Neural progenitor cell (in vitro differentiated cells): ENCODE measurements around the gene EYS. TPM values are rescaled to one million over a fixed set of nuclear protein-coding genes. Genes with fewer than 3 reads are reported as not detected.

Experiments used
- DNase-seq: peaks from one replicate; pipeline ENCODE4 v3.0.0-alpha.2; 2016; ENCODE audit warnings: low spot score
- H2AFZ ChIP-seq: fragments of 200-600 bp; sonication (generic); replicated peaks from 2 replicates; pipeline ENCODE4 v1.6.1; 2016; ENCODE audit warnings: antibody characterized with exemption
- H3F3A ChIP-seq: fragments of 200-600 bp; sonication (generic); 2 replicates; pipeline ENCODE4 v1.6.1; 2016; ENCODE audit warnings: antibody characterized with exemption, low read depth
- H3K27ac ChIP-seq: fragments of 200-600 bp; sonication (generic); 2 replicates; pipeline ENCODE4 v1.5.1; 2016; ENCODE audit warnings: mild to moderate bottlenecking
- H3K27me3 ChIP-seq: fragments of 200-600 bp; sonication (generic); 2 replicates; pipeline ENCODE4 v1.6.1; 2016; ENCODE audit warnings: mild to moderate bottlenecking, moderate library complexity
- H3K36me3 ChIP-seq: fragments of 200-600 bp; sonication (generic); 2 replicates; pipeline ENCODE4 v1.5.1; 2016
- H3K4me1 ChIP-seq: fragments of 200-600 bp; sonication (generic); 2 replicates; pipeline ENCODE4 v1.6.1; 2016; ENCODE audit warnings: mixed run types
- H3K4me2 ChIP-seq: fragments of 200-600 bp; sonication (generic); 2 replicates; pipeline ENCODE4 v1.6.1; 2016
- H3K4me3 ChIP-seq: fragments of 200-600 bp; sonication (generic); 2 replicates; pipeline ENCODE4 v1.5.1; 2016
- H3K79me2 ChIP-seq: fragments of 200-600 bp; sonication (generic); 2 replicates; pipeline ENCODE4 v1.6.1; 2016; ENCODE audit warnings: low read depth
- H3K9ac ChIP-seq: fragments of 200-600 bp; sonication (generic); 2 replicates; pipeline ENCODE4 v1.6.1; 2016
- H3K9me3 ChIP-seq: fragments of 200-600 bp; sonication (generic); 2 replicates; pipeline ENCODE4 v1.5.1; 2016; ENCODE audit warnings: low read depth
- H4K20me1 ChIP-seq: fragments of 200-600 bp; sonication (generic); 2 replicates; pipeline ENCODE4 v1.6.1; 2016; ENCODE audit warnings: low read depth
- H3K27ac Mint-ChIP-seq: 3 replicates; pipeline ENCODE4 v1.8.0; 2021; ENCODE audit warnings: mixed read lengths
- H3K27me3 Mint-ChIP-seq: 2 replicates; pipeline ENCODE4 v1.8.0; 2022; ENCODE audit warnings: low read depth, mild to moderate bottlenecking, inconsistent platforms, moderate library complexity, mixed read lengths; ENCODE audit not compliant: insufficient read depth
- H3K36me3 Mint-ChIP-seq: 3 replicates; pipeline ENCODE4 v1.8.0; 2021; ENCODE audit warnings: mixed read lengths
- H3K4me1 Mint-ChIP-seq: 3 replicates; pipeline ENCODE4 v1.8.0; 2021; ENCODE audit warnings: mixed read lengths
- H3K4me3 Mint-ChIP-seq: 3 replicates; pipeline ENCODE4 v1.8.0; 2021; ENCODE audit warnings: mild to moderate bottlenecking, moderate library complexity, mixed read lengths
- H3K9me3 Mint-ChIP-seq: 3 replicates; pipeline ENCODE4 v1.8.0; 2020; ENCODE audit warnings: mixed read lengths
- EZH2 ChIP-seq: fragments of 200-600 bp; sonication (generic); IDR thresholded peaks from 2 replicates; pipeline ENCODE4 v1.6.1; 2017; ENCODE audit warnings: antibody characterized with exemption, mild to moderate bottlenecking, moderate library complexity
- EZH2phosphoT487 ChIP-seq: fragments of 200-600 bp; sonication (generic); IDR thresholded peaks from 2 replicates; pipeline ENCODE4 v1.6.1; 2017; ENCODE audit warnings: antibody characterized with exemption
- total RNA-seq: library from RNA; depleted of rRNA; stranded (reverse); fragments of >200 nt; gene quantifications from 2 replicates; pipeline ENCODE4 v1.2.3, GENCODE V29; 2015; ENCODE audit warnings: low replicate concordance
- TF ChIP-seq, protein P1 (sequence below): fragments of 200-600 bp; sonication (generic); IDR thresholded peaks from 2 replicates; pipeline ENCODE4 v1.5.1; 2017; ENCODE audit warnings: antibody characterized with exemption, mild to moderate bottlenecking

EYS gene
- total RNA-seq, 1 donor from 2014 or later = not detected

DNA sequence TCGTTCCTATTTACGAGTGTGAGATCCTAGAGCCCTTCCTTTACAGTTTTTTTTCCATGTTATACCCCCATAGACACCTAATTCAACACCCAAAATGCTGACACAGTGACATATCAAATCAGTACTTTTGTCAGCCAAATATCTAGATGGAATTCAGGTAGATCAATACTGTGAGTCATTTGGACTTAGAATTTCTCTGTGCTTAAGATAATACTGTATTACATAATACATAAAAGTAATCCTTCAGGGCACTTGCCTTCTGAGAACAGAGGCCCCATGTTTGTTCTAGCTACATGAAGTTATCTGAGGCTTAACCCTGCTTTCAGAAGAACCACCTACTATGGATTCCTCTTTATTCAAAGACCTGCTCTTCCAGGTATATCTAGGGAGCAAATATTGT, 1448.3 kb downstream of the EYS start:
- H3K27ac ChIP-seq = no peak overlapping the region
- no peak overlapping the region for H3K9ac ChIP-seq
- Mint-ChIP-seq H3K27me3 (no peaks in the 10 kb centered on the region), H3K4me1 (peaks cover 5% of the 10 kb centered on the region), H3K9me3 (no peaks in the 10 kb centered on the region), H3K36me3 (no peaks in the 10 kb centered on the region), H3K4me3 (no peak overlapping the region), H3K27ac (no peak overlapping the region)
- no peaks in the 10 kb centered on the region for H4K20me1 ChIP-seq
- peaks cover 10% of the 10 kb centered on the region for H3K4me1 ChIP-seq
- no peak for DNase-seq
- no peaks in the 10 kb centered on the region for H3K9me3 ChIP-seq
- H3K4me3 ChIP-seq = no peak overlapping the region
- no peak overlapping the region for H2AFZ ChIP-seq
- no peaks in the 10 kb centered on the region for H3K79me2 ChIP-seq
- no peaks in the 10 kb centered on the region for H3K27me3 ChIP-seq
- no peaks in the 10 kb centered on the region for H3F3A ChIP-seq
- no peak overlapping the region for H3K4me2 ChIP-seq
- TF ChIP-seq EZH2phosphoT487 = no peak
- TF ChIP-seq EZH2 = no peak
- TF ChIP-seq, protein P1, sequence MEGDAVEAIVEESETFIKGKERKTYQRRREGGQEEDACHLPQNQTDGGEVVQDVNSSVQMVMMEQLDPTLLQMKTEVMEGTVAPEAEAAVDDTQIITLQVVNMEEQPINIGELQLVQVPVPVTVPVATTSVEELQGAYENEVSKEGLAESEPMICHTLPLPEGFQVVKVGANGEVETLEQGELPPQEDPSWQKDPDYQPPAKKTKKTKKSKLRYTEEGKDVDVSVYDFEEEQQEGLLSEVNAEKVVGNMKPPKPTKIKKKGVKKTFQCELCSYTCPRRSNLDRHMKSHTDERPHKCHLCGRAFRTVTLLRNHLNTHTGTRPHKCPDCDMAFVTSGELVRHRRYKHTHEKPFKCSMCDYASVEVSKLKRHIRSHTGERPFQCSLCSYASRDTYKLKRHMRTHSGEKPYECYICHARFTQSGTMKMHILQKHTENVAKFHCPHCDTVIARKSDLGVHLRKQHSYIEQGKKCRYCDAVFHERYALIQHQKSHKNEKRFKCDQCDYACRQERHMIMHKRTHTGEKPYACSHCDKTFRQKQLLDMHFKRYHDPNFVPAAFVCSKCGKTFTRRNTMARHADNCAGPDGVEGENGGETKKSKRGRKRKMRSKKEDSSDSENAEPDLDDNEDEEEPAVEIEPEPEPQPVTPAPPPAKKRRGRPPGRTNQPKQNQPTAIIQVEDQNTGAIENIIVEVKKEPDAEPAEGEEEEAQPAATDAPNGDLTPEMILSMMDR = no peak
- no peaks in the 10 kb centered on the region for H3K36me3 ChIP-seq

DNA sequence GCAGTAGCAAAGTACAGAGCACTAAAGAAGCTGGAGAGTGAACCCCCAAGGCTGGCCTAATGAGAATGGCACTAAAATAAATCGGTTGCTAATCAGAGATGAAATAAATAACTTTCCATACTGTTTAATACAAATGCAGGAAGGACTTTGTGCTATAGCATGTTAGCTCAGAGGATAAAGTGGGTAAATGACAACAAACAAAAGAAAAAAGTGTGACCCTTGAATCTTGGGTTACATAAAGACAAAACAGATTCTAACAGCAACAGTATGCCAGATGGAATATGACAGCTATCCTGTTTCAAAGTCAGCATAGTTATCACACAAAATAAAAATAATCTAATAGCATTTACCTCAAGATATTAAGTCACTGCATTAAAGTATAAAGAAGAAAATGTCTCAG, 1448.7 kb downstream of the EYS start:
- Histone ChIP-seq H4K20me1 (no peaks in the 10 kb centered on the region), H3K27me3 (no peaks in the 10 kb centered on the region), H3F3A (no peaks in the 10 kb centered on the region), H3K79me2 (no peaks in the 10 kb centered on the region), H3K4me2 (no peak overlapping the region), H3K27ac (no peak overlapping the region), H2AFZ (no peak overlapping the region), H3K9me3 (no peaks in the 10 kb centered on the region), H3K36me3 (no peaks in the 10 kb centered on the region), H3K4me1 (peaks cover 10% of the 10 kb centered on the region), H3K9ac (no peak overlapping the region), H3K4me3 (no peak overlapping the region)
- Mint-ChIP-seq H3K27me3 (no peaks in the 10 kb centered on the region), H3K9me3 (no peaks in the 10 kb centered on the region), H3K4me1 (peaks cover 5% of the 10 kb centered on the region), H3K27ac (no peak overlapping the region), H3K4me3 (no peak overlapping the region), H3K36me3 (no peaks in the 10 kb centered on the region)
- no peak for DNase-seq
- TF ChIP-seq, protein P1 = no peak
- TF ChIP-seq EZH2 = no peak
- no peak for TF ChIP-seq EZH2phosphoT487

DNA sequence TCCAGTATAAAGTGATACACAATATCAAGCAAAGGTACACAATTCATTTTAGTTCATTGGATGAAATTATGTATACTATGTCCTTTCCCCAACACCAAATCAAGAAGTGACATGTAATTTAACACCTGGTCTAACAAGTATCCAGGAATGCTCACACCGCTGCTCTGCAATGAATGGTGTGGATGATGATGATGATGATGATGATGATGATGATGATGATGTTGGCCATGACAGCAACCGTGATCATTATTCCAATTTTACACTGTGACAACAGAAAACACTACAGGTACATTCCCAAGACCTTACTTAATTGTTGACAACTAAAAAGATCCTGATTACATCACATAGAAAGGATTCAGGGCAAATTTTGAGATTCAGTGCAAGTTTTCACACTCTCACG, 1449.4 kb downstream of the EYS start:
- Histone ChIP-seq H4K20me1 (no peaks in the 10 kb centered on the region), H3K36me3 (no peaks in the 10 kb centered on the region), H3K27me3 (no peaks in the 10 kb centered on the region), H3K79me2 (no peaks in the 10 kb centered on the region), H3K9me3 (no peaks in the 10 kb centered on the region), H2AFZ (no peak overlapping the region), H3F3A (no peaks in the 10 kb centered on the region), H3K4me1 (peaks cover 7% of the 10 kb centered on the region), H3K4me2 (no peak overlapping the region), H3K27ac (no peak overlapping the region), H3K9ac (no peak overlapping the region), H3K4me3 (no peak overlapping the region)
- Mint-ChIP-seq H3K27me3 (no peaks in the 10 kb centered on the region), H3K4me3 (no peak overlapping the region), H3K36me3 (no peaks in the 10 kb centered on the region), H3K4me1 (peaks cover 3% of the 10 kb centered on the region), H3K27ac (no peak overlapping the region), H3K9me3 (no peaks in the 10 kb centered on the region)
- TF ChIP-seq, protein P1 = no peak
- TF ChIP-seq EZH2 = no peak
- TF ChIP-seq EZH2phosphoT487 = no peak
- DNase-seq = no peak
